K562 (cell line): ENCODE results near the gene RACGAP1. TPM values are rescaled to one million over a fixed set of nuclear protein-coding genes. Genes with fewer than 3 reads are reported as not detected.

Experiments
- ATAC-seq: fragments of 200-7000 bp; cut with Tn5 transposase; 3 replicates; pipeline ENCODE4 v1.9.1; 2020; ENCODE audit warnings: moderate library complexity
- BruUV-seq: library from RNA; stranded (reverse); fragments of 400-500 nt; replicated peaks from 2 replicates; lab custom pipeline; 2021; lab: Mats Ljungman, UMichigan
- CTCF ChIA-PET: fragments of 300-600 bp; formaldehyde crosslinking; extraction: SDS; loops from one replicate; lab custom pipeline; 2021; ENCODE audit warnings: low intra/inter-chr PET ratio; lab: Yijun Ruan, JAX
- POLR2A ChIA-PET: fragments of 300-600, 350-650 bp; sonication (Branson Sonifier 250); formaldehyde crosslinking; extraction: SDS; loops from one replicate; lab custom pipeline; 2021; ENCODE audit warnings: antibody characterized with exemption, inconsistent platforms; lab: Yijun Ruan, JAX
- DNase-seq, 4 experiments: peaks; one replicate each; pipeline versions ENCODE4 v3.0.0 to v3.0.0-alpha.2; 2011 to 2018; ENCODE audit warnings: low spot score in 3 of 4, mixed read lengths in 3 of 4; ENCODE audit errors: extremely low read depth in 1 of 4
- FAIRE-seq: peaks from 2 replicates; lab custom pipeline; 2011; peaks lifted over from hg19 to GRCh38; lab: Jason Lieb, UNC
- H2AFZ ChIP-seq: 2 replicates; pipeline ENCODE4 v1.6.0; 2011; ENCODE audit warnings: low read depth, low read length, control low read depth, inconsistent platforms
- H3K27ac ChIP-seq: fragments of 200-600 bp; 3 replicates; pipeline ENCODE4 v1.8.0; 2011; ENCODE audit warnings: low read depth, mild to moderate bottlenecking, control low read depth, inconsistent platforms, low read length, moderate library complexity, mixed read lengths; ENCODE audit errors: extremely low read depth
- H3K27me3 ChIP-seq, 2 experiments: fragments of 300-600 bp in 1 of 2; 2 replicates in 1 of 2; 3 replicates in 1 of 2; pipeline versions ENCODE4 v1.6.0 to v1.8.0; 2011; ENCODE audit warnings: inconsistent platforms in 2 of 2, low read length in 2 of 2, mild to moderate bottlenecking in 1 of 2, mixed read lengths in 1 of 2, moderate library complexity in 1 of 2; ENCODE audit not compliant: control insufficient read depth in 2 of 2, insufficient read depth in 2 of 2
- H3K36me3 ChIP-seq: fragments of 300-600 bp; 3 replicates; pipeline ENCODE4 v1.8.0; 2011; ENCODE audit warnings: mild to moderate bottlenecking, low read length, inconsistent platforms; ENCODE audit not compliant: control insufficient read depth, insufficient read depth
- H3K4me1 ChIP-seq, 2 experiments: fragments of 200-600 bp in 1 of 2; replicated peaks in 1 of 2; 2 replicates in 1 of 2; 3 replicates in 1 of 2; pipeline versions ENCODE4 v1.5.1 to v1.8.0; 2011; ENCODE audit warnings: inconsistent platforms in 2 of 2, low read length in 2 of 2, mild to moderate bottlenecking in 1 of 2, mixed read lengths in 1 of 2, moderate library complexity in 1 of 2; ENCODE audit not compliant: control insufficient read depth in 2 of 2, insufficient read depth in 2 of 2
- H3K4me2 ChIP-seq: 2 replicates; pipeline ENCODE4 v1.6.1; 2011; ENCODE audit warnings: low read length, control low read depth, inconsistent platforms, mixed read lengths; ENCODE audit not compliant: insufficient read depth
- H3K4me3 ChIP-seq: fragments of 200-600 bp; sonication (generic), shearing (Covaris generic); 2 replicates; pipeline ENCODE4 v1.5.1; 2016; ENCODE audit warnings: control low read depth, inconsistent platforms
- H3K79me2 ChIP-seq: fragments of 200-600 bp; 3 replicates; pipeline ENCODE4 v1.8.0; 2011; ENCODE audit warnings: low read length, inconsistent platforms; ENCODE audit not compliant: control insufficient read depth, insufficient read depth
- H3K9ac ChIP-seq, 2 experiments: 2 replicates each; pipeline versions ENCODE4 v1.6.0 to v1.6.1; 2011; ENCODE audit warnings: low read depth in 2 of 2, low read length in 2 of 2, control low read depth in 1 of 2, inconsistent platforms in 1 of 2, mild to moderate bottlenecking in 1 of 2, mixed read lengths in 1 of 2; ENCODE audit not compliant: insufficient read depth in 1 of 2
- H3K9me1 ChIP-seq: one replicate; pipeline ENCODE4 v1.6.0; 2011; ENCODE audit warnings: inconsistent platforms, mild to moderate bottlenecking, low read length, moderate library complexity; ENCODE audit not compliant: control insufficient read depth, insufficient read depth
- H3K9me3 ChIP-seq: replicated peaks from 2 replicates; pipeline ENCODE4 v1.5.1; 2011; ENCODE audit warnings: low read depth, low read length, inconsistent platforms; ENCODE audit not compliant: control insufficient read depth, insufficient read depth
- H4K20me1 ChIP-seq: replicated peaks from 2 replicates; pipeline ENCODE4 v1.6.1; 2011; ENCODE audit warnings: low read length, inconsistent platforms, mixed read lengths; ENCODE audit not compliant: control insufficient read depth, insufficient read depth
- CREBBP ChIP-seq: IDR thresholded peaks from one replicate; pipeline ENCODE4 v1.6.1; 2012; ENCODE audit warnings: low read depth, mild to moderate bottlenecking, control low read depth, inconsistent platforms, low read length
- CREM ChIP-seq: IDR thresholded peaks from 2 replicates; pipeline ENCODE4 v1.6.1; 2014; ENCODE audit warnings: antibody characterized with exemption, low read depth
- HDAC2 ChIP-seq: fragments of 450-650 bp; IDR thresholded peaks from 2 replicates; pipeline ENCODE4 v1.6.1; 2016; ENCODE audit warnings: mild to moderate bottlenecking
- KDM5B ChIP-seq: fragments of 200-600 bp; sonication (generic); IDR thresholded peaks from 2 replicates; pipeline ENCODE4 v1.6.1; 2012; ENCODE audit warnings: low read depth, mild to moderate bottlenecking, moderate library complexity, low read length, control low read depth, inconsistent platforms; ENCODE audit not compliant: insufficient replicate concordance
- MLX ChIP-seq, 2 experiments: fragments of 450-650 bp in 1 of 2; sonication (generic) in 1 of 2; formaldehyde crosslinking; conservative IDR thresholded peaks; 2 replicates each; pipeline versions ENCODE4 v1.4.0 to v1.8.1; 2020 to 2022; ENCODE audit warnings: mild to moderate bottlenecking in 1 of 2, missing genetic modification reagents in 1 of 2
- NUFIP1 ChIP-seq: fragments of 450-650 bp; IDR thresholded peaks from 2 replicates; pipeline ENCODE4 v1.6.1; 2018; ENCODE audit not compliant: partially characterized antibody
- POLR2G ChIP-seq: fragments of 200-400 bp; formaldehyde crosslinking; IDR thresholded peaks from 2 replicates; pipeline ENCODE4 v1.6.1; 2017; ENCODE audit warnings: low read depth, mild to moderate bottlenecking, antibody characterized with exemption, low read length, moderate library complexity
- RAD51 ChIP-seq: fragments of 450-650 bp; IDR thresholded peaks from 2 replicates; pipeline ENCODE4 v1.7.1; 2016; ENCODE audit warnings: low read depth, mild to moderate bottlenecking, borderline replicate concordance
- ZKSCAN3 ChIP-seq: fragments of 250-450 bp; sonication (Bioruptor Pico); IDR thresholded peaks from 2 replicates; pipeline ENCODE4 v1.4.0; 2020
- ZNF253 ChIP-seq: fragments of 250-450 bp; sonication (Bioruptor Pico); conservative IDR thresholded peaks from 2 replicates; pipeline ENCODE4 v1.6.1; 2021; ENCODE audit warnings: mild to moderate bottlenecking
- ZNF311 ChIP-seq: fragments of 250-450 bp; sonication (Bioruptor Pico); IDR thresholded peaks from 2 replicates; pipeline ENCODE4 v1.4.0; 2020; ENCODE audit warnings: mild to moderate bottlenecking, moderate library complexity
- ZNF778 ChIP-seq: fragments of 450-650 bp; formaldehyde crosslinking; IDR thresholded peaks from 2 replicates; pipeline ENCODE4 v1.4.0; 2020; ENCODE audit warnings: mild to moderate bottlenecking, moderate library complexity
- ZNF780A ChIP-seq: fragments of 250-450 bp; sonication (Bioruptor Pico); IDR thresholded peaks from 2 replicates; pipeline ENCODE4 v1.5.0; 2021; ENCODE audit warnings: mild to moderate bottlenecking
- WGBS: fragments of 100-300 bp; shearing (Covaris generic); methylation state at CpG from one replicate; pipeline ENCODE4 v1.1.6; 2016; ENCODE audit warnings: low coverage, mixed read lengths; ENCODE audit not compliant: insufficient coverage; ENCODE audit errors: missing lambda C conversion rate; 5-methylcytosine and 5-hydroxymethylcytosine counted together
- in situ Hi-C: fragments of 300-500 bp; cut with MboI; formaldehyde crosslinking; loops from 4 replicates; pipeline ENCODE4 v1.15.0; 2018; ENCODE audit warnings: inconsistent platforms, mixed read lengths
- intact Hi-C: fragments of 100-400 bp; cut with micrococcal nuclease; formaldehyde crosslinking; loops from 2 replicates; pipeline ENCODE4 v1.14.2; 2022
- polyA plus RNA-seq, 8 experiments: library from polyadenylated mRNA; depleted of rRNA in 4 of 8; stranded (reverse) in 5 of 8; unstranded in 3 of 8; fragments of >200 nt; fragmentation: Nextera tagmentation in 2 of 8; fragmentation: Illumina TruSeq in 1 of 8; extraction: Ambion mirVana in 2 of 8; extraction: Trizol in 1 of 8; gene quantifications; 2 replicates each; pipeline versions ENCODE4 v1.2.1 to v1.2.3, GENCODE V29; 2011 to 2014; ENCODE audit warnings: inconsistent platforms in 1 of 8, missing spikeins in 1 of 8
- total RNA-seq, 7 experiments: library from RNA; depleted of rRNA in 6 of 7; stranded (reverse); fragments of >200 nt in 6 of 7; fragmentation: Illumina TruSeq in 2 of 7; extraction: Trizol in 2 of 7; gene quantifications; 2 replicates each; pipeline versions ENCODE4 v1.2.1 to v1.2.3, GENCODE V29; 2011 to 2021; ENCODE audit warnings: low replicate concordance in 1 of 7
- TF ChIP-seq, protein P1 (sequence below): fragments of 250-450 bp; sonication (Bioruptor Pico); IDR thresholded peaks from 2 replicates; pipeline ENCODE4 v1.4.0; 2020; ENCODE audit warnings: mild to moderate bottlenecking, moderate library complexity
- TF ChIP-seq, protein P2 (sequence below), 2 experiments: IDR thresholded peaks in 1 of 2; conservative IDR thresholded peaks in 1 of 2; 2 replicates each; pipeline ENCODE4 v1.6.1; 2016; ENCODE audit warnings: low read depth in 2 of 2, mild to moderate bottlenecking in 1 of 2, missing compliant biosample characterization in 1 of 2, missing genetic modification characterization in 1 of 2, moderate library complexity in 1 of 2

Gene RACGAP1
- total and polyA plus RNA-seq, 9 of the 15 experiments (the other 6 are each of a cell fraction or from before 2014, with no cell fraction given), result 56.4 to 92.9 (median 71.8) TPM

- in situ Hi-C loops, result no loop called here
- POLR2A ChIA-PET, result no interaction called here
- 50% methylated on average over 1 of the region's 21 CpGs for WGBS
These were observed 7.2 kb upstream of the RACGAP1 start for GRCh38 chr12:50032515-50032853.

More at GRCh38 chr12:50032515-50032853, 7.2 kb upstream of the RACGAP1 start:
- intact Hi-C loops, result no loop called here
- Histone ChIP-seq H3K9me1 (no peaks in the 10 kb centered on the region), H3K79me2 (no peaks in the 10 kb centered on the region), H3K9ac (peak overlapping the region in 1 of 2 experiments; percentile 58; a peak in 2 of 4 replicates), H3K36me3 (no peaks in the 10 kb centered on the region), H3K4me1 (peaks cover 2 to 12% of the 10 kb centered on the region in 2 experiments; a peak in 2 of 5 replicates), H4K20me1 (no peaks in the 10 kb centered on the region), H2AFZ (peak overlapping the region; percentile 80; the same call in 1 of the 2 replicates), H3K9me3 (no peaks in the 10 kb centered on the region), H3K27me3 (no peaks in the 10 kb centered on the region; a peak in 1 of 5 replicates), H3K4me3 (no peak overlapping the region), H3K4me2 (no peak overlapping the region), H3K27ac (no peak overlapping the region)
- DNase-seq (no peak), FAIRE-seq (no peak), ATAC-seq (no peak)
- CTCF ChIA-PET, result no interaction called here
- BruUV-seq, result no TSS peak
- TF ChIP-seq CREBBP (no peak), ZNF253 (no peak), ZNF778 (no peak), ZNF311 (CRISPR knock-in tag) (no peak), CREM (no peak), ZKSCAN3 (CRISPR knock-in tag) (no peak), ZNF780A (CRISPR knock-in tag) (no peak), KDM5B (no peak), POLR2G (no peak), MLX (CRISPR knock-in tag; conservative IDR thresholded peaks at IDR 0.05) (no peak), NUFIP1 (no peak), HDAC2 (no peak), RAD51 (no peak)
- TF ChIP-seq, protein P1, sequence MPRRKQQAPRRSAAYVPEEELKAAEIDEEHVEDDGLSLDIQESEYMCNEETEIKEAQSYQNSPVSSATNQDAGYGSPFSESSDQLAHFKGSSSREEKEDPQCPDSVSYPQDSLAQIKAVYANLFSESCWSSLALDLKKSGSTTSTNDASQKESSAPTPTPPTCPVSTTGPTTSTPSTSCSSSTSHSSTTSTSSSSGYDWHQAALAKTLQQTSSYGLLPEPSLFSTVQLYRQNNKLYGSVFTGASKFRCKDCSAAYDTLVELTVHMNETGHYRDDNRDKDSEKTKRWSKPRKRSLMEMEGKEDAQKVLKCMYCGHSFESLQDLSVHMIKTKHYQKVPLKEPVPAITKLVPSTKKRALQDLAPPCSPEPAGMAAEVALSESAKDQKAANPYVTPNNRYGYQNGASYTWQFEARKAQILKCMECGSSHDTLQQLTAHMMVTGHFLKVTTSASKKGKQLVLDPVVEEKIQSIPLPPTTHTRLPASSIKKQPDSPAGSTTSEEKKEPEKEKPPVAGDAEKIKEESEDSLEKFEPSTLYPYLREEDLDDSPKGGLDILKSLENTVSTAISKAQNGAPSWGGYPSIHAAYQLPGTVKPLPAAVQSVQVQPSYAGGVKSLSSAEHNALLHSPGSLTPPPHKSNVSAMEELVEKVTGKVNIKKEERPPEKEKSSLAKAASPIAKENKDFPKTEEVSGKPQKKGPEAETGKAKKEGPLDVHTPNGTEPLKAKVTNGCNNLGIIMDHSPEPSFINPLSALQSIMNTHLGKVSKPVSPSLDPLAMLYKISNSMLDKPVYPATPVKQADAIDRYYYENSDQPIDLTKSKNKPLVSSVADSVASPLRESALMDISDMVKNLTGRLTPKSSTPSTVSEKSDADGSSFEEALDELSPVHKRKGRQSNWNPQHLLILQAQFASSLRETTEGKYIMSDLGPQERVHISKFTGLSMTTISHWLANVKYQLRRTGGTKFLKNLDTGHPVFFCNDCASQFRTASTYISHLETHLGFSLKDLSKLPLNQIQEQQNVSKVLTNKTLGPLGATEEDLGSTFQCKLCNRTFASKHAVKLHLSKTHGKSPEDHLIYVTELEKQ (CRISPR knock-in tag), result no peak
- TF ChIP-seq, protein P2, sequence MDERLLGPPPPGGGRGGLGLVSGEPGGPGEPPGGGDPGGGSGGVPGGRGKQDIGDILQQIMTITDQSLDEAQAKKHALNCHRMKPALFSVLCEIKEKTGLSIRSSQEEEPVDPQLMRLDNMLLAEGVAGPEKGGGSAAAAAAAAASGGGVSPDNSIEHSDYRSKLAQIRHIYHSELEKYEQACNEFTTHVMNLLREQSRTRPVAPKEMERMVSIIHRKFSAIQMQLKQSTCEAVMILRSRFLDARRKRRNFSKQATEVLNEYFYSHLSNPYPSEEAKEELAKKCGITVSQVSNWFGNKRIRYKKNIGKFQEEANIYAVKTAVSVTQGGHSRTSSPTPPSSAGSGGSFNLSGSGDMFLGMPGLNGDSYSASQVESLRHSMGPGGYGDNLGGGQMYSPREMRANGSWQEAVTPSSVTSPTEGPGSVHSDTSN (CRISPR knock-in tag; IDR thresholded peaks at IDR 0.05; ENCODE audit: low read depth), result no peak
- TF ChIP-seq, protein P2 (tag; conservative IDR thresholded peaks at IDR 0.05; ENCODE audit: low read depth), result no peak
